A673 (cell line): ENCODE results near the gene BID. TPM values are rescaled to one million over a fixed set of nuclear protein-coding genes. Genes with fewer than 3 reads are reported as not detected.

Experiments
- BruUV-seq: library from RNA; stranded (reverse); fragments of 400-500 nt; replicated peaks from 2 replicates; lab custom pipeline; 2021; lab: Mats Ljungman, UMichigan
- CTCF ChIA-PET: fragments of 300-600 bp; sonication (Branson Sonifier 250); formaldehyde crosslinking; loops from one replicate; lab custom pipeline; 2022; ENCODE audit warnings: antibody characterized with exemption; lab: Charles Lee
- POLR2A ChIA-PET: fragments of 300-600 bp; sonication (Branson Sonifier 250); formaldehyde crosslinking; loops from one replicate; lab custom pipeline; 2022; ENCODE audit warnings: antibody characterized with exemption; ENCODE audit not compliant: low non-redundant PET; lab: Charles Lee
- DNase-seq: peaks from one replicate; pipeline ENCODE4 v3.0.0-alpha.2; 2015; ENCODE audit warnings: low spot score
- H3K27ac ChIP-seq: fragments of 200-600 bp; sonication (generic); 2 replicates; pipeline ENCODE4 v1.5.1; 2016; ENCODE audit warnings: mixed run types, low read depth, mild to moderate bottlenecking, mixed read lengths, antibody characterized with exemption, low read length; ENCODE audit not compliant: poor library complexity, severe bottlenecking
- H3K27me3 ChIP-seq: fragments of 200-600 bp; sonication (generic); replicated peaks from 2 replicates; pipeline ENCODE4 v1.6.1; 2017; ENCODE audit warnings: mixed run types, low read depth, mild to moderate bottlenecking, mixed read lengths, antibody characterized with exemption, low read length; ENCODE audit not compliant: insufficient read depth, poor library complexity
- H3K36me3 ChIP-seq: fragments of 200-600 bp; sonication (generic); 2 replicates; pipeline ENCODE4 v1.6.1; 2016; ENCODE audit warnings: mixed run types, mild to moderate bottlenecking, mixed read lengths, antibody characterized with exemption, low read length; ENCODE audit not compliant: insufficient read depth, poor library complexity, severe bottlenecking
- H3K4me1 ChIP-seq: fragments of 200-600 bp; sonication (generic); 2 replicates; pipeline ENCODE4 v1.6.1; 2017; ENCODE audit warnings: mixed run types, mild to moderate bottlenecking, mixed read lengths, antibody characterized with exemption, low read length; ENCODE audit not compliant: insufficient read depth, poor library complexity, severe bottlenecking
- H3K4me3 ChIP-seq: fragments of 200-600 bp; sonication (generic); 2 replicates; pipeline ENCODE4 v1.5.1; 2016; ENCODE audit warnings: low read depth, mixed run types, mild to moderate bottlenecking, mixed read lengths, low read length; ENCODE audit not compliant: poor library complexity, severe bottlenecking
- H3K9me3 ChIP-seq: fragments of 200-600 bp; sonication (generic); 2 replicates; pipeline ENCODE4 v1.6.1; 2016; ENCODE audit warnings: mixed run types, low read depth, mild to moderate bottlenecking, mixed read lengths, antibody characterized with exemption, low read length; ENCODE audit not compliant: poor library complexity, severe bottlenecking
- CTCF ChIP-seq: fragments of 300-800, 200-600 bp; sonication (generic); conservative IDR thresholded peaks from 2 replicates; pipeline ENCODE4 v1.5.1; 2017; ENCODE audit warnings: low read depth, mild to moderate bottlenecking, antibody characterized with exemption, low read length, moderate library complexity, mixed read lengths
- EZH2 ChIP-seq: fragments of 200-600 bp; sonication (generic); IDR thresholded peaks from 2 replicates; pipeline ENCODE4 v1.6.1; 2017; ENCODE audit warnings: borderline replicate concordance, low read depth, mild to moderate bottlenecking, mixed read lengths, antibody characterized with exemption, low read length; ENCODE audit not compliant: poor library complexity, severe bottlenecking
- intact Hi-C: fragments of 100-400 bp; cut with micrococcal nuclease; formaldehyde crosslinking; loops from one replicate; pipeline ENCODE4 v1.10.0; 2022; ENCODE audit not compliant: unreplicated experiment
- total RNA-seq: library from RNA; stranded (reverse); gene quantifications from 2 replicates; pipeline ENCODE4 v1.2.3, GENCODE V29; 2021

Gene BID
- total RNA-seq, 1 experiment from 2014 or later: 74.6 TPM

GRCh38 chr22:17806437-17806836, 32.2 kb upstream of the BID start:
- Histone ChIP-seq H3K36me3 (peaks cover 8% of the 10 kb centered on the region), H3K4me1 (no peaks in the 10 kb centered on the region), H3K27me3 (no peaks in the 10 kb centered on the region), H3K27ac (no peak overlapping the region), H3K9me3 (no peaks in the 10 kb centered on the region), H3K4me3 (no peak overlapping the region)
- ChIA-PET CTCF (no interaction called here), POLR2A (no interaction called here)
- no peak for DNase-seq
- TF ChIP-seq CTCF: no peak
- no peak for TF ChIP-seq EZH2
- BruUV-seq: no TSS peak
- intact Hi-C loops: no loop called here

- intact Hi-C loops: no loop called here
- CTCF ChIA-PET: no interaction called here
- Histone ChIP-seq H3K27me3 (no peaks in the 10 kb centered on the region), H3K27ac (no peak overlapping the region), H3K36me3 (peaks cover 5% of the 10 kb centered on the region), H3K9me3 (no peaks in the 10 kb centered on the region), H3K4me3 (no peak overlapping the region), H3K4me1 (no peaks in the 10 kb centered on the region)
- TF ChIP-seq CTCF (no peak), EZH2 (no peak)
- no TSS peak for BruUV-seq
- DNase-seq: no peak
- POLR2A ChIA-PET: no interaction called here
Observed at GRCh38 chr22:17804331-17805080, 30.2 kb upstream of the BID start.

- CTCF ChIA-PET: no interaction called here
- Histone ChIP-seq H3K27ac (no peak overlapping the region), H3K9me3 (no peaks in the 10 kb centered on the region), H3K4me1 (no peaks in the 10 kb centered on the region), H3K4me3 (no peak overlapping the region), H3K27me3 (no peaks in the 10 kb centered on the region), H3K36me3 (peaks cover 1% of the 10 kb centered on the region)
- no TSS peak for BruUV-seq
- TF ChIP-seq CTCF (no peak), EZH2 (no peak)
- intact Hi-C loops: no loop called here
- DNase-seq: no peak
- POLR2A ChIA-PET: no interaction called here
Observed at GRCh38 chr22:17803609-17804270, 29.5 kb upstream of the BID start.
